ENCODE data around the gene TNFRSF17. TPM values are rescaled to one million over a fixed set of nuclear protein-coding genes. Genes with fewer than 3 reads are reported as not detected.

TNFRSF17 gene
- total RNA-seq, 2 donors from 2014 or later: 1.3 to 4.2 TPM

DNA sequence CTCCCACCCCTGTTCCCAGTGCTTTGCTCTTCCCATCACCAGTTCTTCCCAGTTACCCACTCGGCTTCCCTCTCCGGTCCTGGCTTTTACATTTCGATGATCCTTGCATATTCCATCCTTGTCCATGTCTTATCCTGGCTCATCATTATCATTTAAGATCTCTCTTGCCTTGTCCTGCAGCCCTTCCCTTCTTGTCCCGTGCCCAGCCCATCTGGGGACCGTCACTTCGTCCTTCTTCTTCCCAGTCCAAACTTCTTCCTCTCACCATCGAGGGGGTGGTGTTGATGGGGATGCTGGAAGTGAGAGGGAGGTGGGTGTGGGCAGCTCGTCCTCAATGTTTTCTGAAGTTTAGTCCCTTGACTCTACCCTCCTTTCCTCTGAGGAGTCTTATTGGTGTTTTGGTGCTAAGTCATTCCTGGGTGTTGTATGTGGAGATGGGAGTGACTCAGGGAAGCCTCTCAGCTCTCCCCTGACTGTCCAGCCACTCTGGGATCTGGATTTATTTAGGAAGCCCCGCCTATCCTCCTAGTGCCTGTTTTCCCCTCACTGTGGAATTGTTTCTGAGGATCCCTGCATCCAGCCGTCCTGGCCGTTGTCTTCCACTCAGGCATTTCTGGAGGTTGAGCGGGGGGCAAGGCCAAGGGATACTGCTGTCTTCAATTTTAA, 12.5 kb downstream of the TNFRSF17 start:
- H3K9me3 ChIP-seq: no peaks in the 10 kb centered on the region
- no peak for DNase-seq
- intact Hi-C loops (cut with DNase I): no loop called here
- peak overlapping the region; percentile 80 to 94 for H3K9ac ChIP-seq (ENCODE audit: low read depth in 2 of 2, low read length in 2 of 2)
- peak overlapping the region; percentile 98 for H3K4me3 ChIP-seq
- H3K27me3 ChIP-seq: no peaks in the 10 kb centered on the region
- H3K27ac ChIP-seq: peak overlapping the region; percentile 57
- peaks cover 13% of the 10 kb centered on the region for H3K4me1 ChIP-seq
- TF ChIP-seq CTCF (IDR thresholded peaks at IDR 0.05): no peak
- H3K36me3 ChIP-seq: no peaks in the 10 kb centered on the region

GRCh38 chr16:11978080-11978479, 13.1 kb downstream of the TNFRSF17 start:
- Histone ChIP-seq H3K27ac (peak overlapping the region; percentile 57), H3K36me3 (no peaks in the 10 kb centered on the region), H3K4me1 (peaks cover 13% of the 10 kb centered on the region), H3K4me3 (no peak overlapping the region), H3K27me3 (no peaks in the 10 kb centered on the region), H3K9ac (ENCODE audit: low read depth in 2 of 2, low read length in 2 of 2) (peak overlapping the region; percentile 24 to 94), H3K9me3 (no peaks in the 10 kb centered on the region)
- DNase-seq: no peak
- intact Hi-C loops (cut with DNase I): no loop called here
- TF ChIP-seq CTCF (IDR thresholded peaks at IDR 0.05): no peak

- H3K27me3 ChIP-seq: no peaks in the 10 kb centered on the region
- no peaks in the 10 kb centered on the region for H3K36me3 ChIP-seq
- no peak for TF ChIP-seq CTCF (IDR thresholded peaks at IDR 0.05)
- no peak overlapping the region for H3K4me3 ChIP-seq
- H3K9ac ChIP-seq (ENCODE audit: low read depth in 2 of 2, low read length in 2 of 2): no peak overlapping the region
- H3K9me3 ChIP-seq: no peaks in the 10 kb centered on the region
- peaks cover 13% of the 10 kb centered on the region for H3K4me1 ChIP-seq
- no peak overlapping the region for H3K27ac ChIP-seq
- no peak for DNase-seq
- intact Hi-C loops (cut with DNase I): no loop called here
Observed at GRCh38 chr16:11979013-11979672, 14.1 kb downstream of the TNFRSF17 start.

DNA sequence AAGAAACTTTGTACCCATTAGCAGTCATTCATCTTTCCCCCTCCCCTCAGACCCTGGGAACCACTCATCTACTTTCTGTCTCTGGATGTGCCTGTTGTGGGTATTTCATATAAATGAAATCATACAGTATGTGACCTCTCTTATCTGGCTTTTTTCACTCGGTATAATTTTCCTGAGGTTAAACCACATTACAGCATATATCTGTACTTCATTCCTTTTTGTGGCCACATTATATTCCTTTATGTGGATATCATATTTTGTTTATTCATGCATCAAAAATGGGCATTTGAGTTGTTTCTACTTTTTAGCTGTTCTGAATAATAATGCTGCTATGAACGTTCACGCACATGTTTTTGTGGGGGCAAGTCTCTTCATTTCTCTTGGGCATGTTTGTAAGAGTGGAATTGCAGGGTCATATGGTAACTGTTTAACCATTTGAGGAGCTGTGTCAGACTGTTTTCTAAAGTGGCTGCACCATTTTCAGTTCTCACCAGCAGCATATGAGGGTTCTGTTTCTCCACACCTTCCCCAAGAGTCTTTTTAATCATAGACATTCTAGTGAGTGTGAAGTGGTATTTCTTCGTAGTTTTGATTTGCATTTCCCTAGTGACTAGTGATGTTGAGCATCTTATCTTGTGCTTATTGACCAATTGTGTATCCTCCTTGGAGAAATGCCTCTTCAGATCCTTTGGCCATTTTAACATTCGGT, 15.3 kb downstream of the TNFRSF17 start:
- Histone ChIP-seq H3K4me1 (peaks cover 13% of the 10 kb centered on the region), H3K9me3 (no peaks in the 10 kb centered on the region), H3K27ac (no peak overlapping the region), H3K36me3 (no peaks in the 10 kb centered on the region), H3K27me3 (no peaks in the 10 kb centered on the region), H3K9ac (ENCODE audit: low read depth in 2 of 2, low read length in 2 of 2) (no peak overlapping the region), H3K4me3 (no peak overlapping the region)
- no peak for DNase-seq
- intact Hi-C loops (cut with DNase I): no loop called here
- no peak for TF ChIP-seq CTCF (IDR thresholded peaks at IDR 0.05)

- DNase-seq: no peak
- Histone ChIP-seq H3K27ac (no peak overlapping the region), H3K36me3 (no peaks in the 10 kb centered on the region), H3K9me3 (no peaks in the 10 kb centered on the region), H3K4me1 (no peaks in the 10 kb centered on the region), H3K4me3 (no peak overlapping the region), H3K27me3 (no peaks in the 10 kb centered on the region), H3K9ac (ENCODE audit: low read depth in 2 of 2, low read length in 2 of 2) (no peak overlapping the region)
- TF ChIP-seq CTCF (IDR thresholded peaks at IDR 0.05): no peak
- intact Hi-C loops (cut with DNase I): no loop called here
Observed at GRCh38 chr16:11985250-11985649, 20.2 kb downstream of the TNFRSF17 start.
